Measurements from ENCODE around the gene FAM107B.

GRCh38 chr10:14554091-14554490 is 220.6 kb downstream of the FAM107B start:
- TF ChIP-seq SIN3A (IDR thresholded peaks at IDR 0.05; ENCODE audit: low read depth) (no peak), POLR2A (IDR thresholded peaks at IDR 0.05; ENCODE audit: borderline replicate concordance, extremely low read depth, insufficient read depth, insufficient read length) (no peak), FOSL1 (IDR thresholded peaks at IDR 0.05; ENCODE audit: low read depth) (no peak), CEBPB (IDR thresholded peaks at IDR 0.05; ENCODE audit: low read depth) (no peak), EZH2 (IDR thresholded peaks at IDR 0.05) (no peak), JUND (IDR thresholded peaks at IDR 0.05) (no peak), ZNF274 (IDR thresholded peaks at IDR 0.05; ENCODE audit: low read depth, low read length) (no peak)
- TF ChIP-seq, protein P1, sequence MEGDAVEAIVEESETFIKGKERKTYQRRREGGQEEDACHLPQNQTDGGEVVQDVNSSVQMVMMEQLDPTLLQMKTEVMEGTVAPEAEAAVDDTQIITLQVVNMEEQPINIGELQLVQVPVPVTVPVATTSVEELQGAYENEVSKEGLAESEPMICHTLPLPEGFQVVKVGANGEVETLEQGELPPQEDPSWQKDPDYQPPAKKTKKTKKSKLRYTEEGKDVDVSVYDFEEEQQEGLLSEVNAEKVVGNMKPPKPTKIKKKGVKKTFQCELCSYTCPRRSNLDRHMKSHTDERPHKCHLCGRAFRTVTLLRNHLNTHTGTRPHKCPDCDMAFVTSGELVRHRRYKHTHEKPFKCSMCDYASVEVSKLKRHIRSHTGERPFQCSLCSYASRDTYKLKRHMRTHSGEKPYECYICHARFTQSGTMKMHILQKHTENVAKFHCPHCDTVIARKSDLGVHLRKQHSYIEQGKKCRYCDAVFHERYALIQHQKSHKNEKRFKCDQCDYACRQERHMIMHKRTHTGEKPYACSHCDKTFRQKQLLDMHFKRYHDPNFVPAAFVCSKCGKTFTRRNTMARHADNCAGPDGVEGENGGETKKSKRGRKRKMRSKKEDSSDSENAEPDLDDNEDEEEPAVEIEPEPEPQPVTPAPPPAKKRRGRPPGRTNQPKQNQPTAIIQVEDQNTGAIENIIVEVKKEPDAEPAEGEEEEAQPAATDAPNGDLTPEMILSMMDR (IDR thresholded peaks at IDR 0.05 in 2 of 3, conservative IDR thresholded peaks at IDR 0.05 in 1 of 3; ENCODE audit: borderline replicate concordance in 1 of 3, insufficient read depth in 1 of 3, low read depth in 2 of 3, low read length in 2 of 3): no peak
